Measurements from ENCODE around the gene ZFYVE28. TPM values are rescaled to one million over a fixed set of nuclear protein-coding genes. Genes with fewer than 3 reads are reported as not detected.

The ZFYVE28 gene
- total and polyA plus RNA-seq, 2 of the 8 experiments (the other 6 are each of a cell fraction or from before 2014, with no cell fraction given), result 1.7 to 4.9 TPM

DNA sequence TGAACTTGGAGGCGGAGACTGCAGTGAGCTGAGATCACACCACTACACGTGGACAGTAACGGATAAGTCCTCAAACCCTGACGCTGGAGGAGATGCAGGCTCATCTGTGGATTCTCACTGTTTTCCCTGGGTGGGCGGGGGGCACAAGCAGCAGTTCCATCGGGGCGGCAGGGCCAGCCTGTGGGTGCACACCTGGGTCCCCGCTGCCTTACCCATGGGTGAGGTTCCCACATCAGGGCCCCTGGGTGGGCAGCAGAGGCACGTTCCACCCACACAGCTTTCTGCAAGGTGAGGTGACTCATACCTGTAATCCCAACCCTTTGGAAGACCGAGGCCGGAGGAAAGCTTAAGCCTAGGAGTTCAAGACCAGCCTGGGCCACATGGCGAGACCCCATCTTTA lies 100.0 kb downstream of the ZFYVE28 start (continued):
- TF ChIP-seq RXRA (IDR thresholded peaks at IDR 0.05; ENCODE audit: insufficient read depth, low read depth, low read length), result no peak
- TF ChIP-seq SIRT6 (IDR thresholded peaks at IDR 0.05; ENCODE audit: low read length), result no peak
- TF ChIP-seq EZH2 (IDR thresholded peaks at IDR 0.05; ENCODE audit: low read depth, low read length, severe bottlenecking), result no peak
- TF ChIP-seq MAFK (IDR thresholded peaks at IDR 0.05; ENCODE audit: low read depth, low read length), result no peak
- TF ChIP-seq CREB1 (IDR thresholded peaks at IDR 0.05), result no peak
- TF ChIP-seq CBX5 (IDR thresholded peaks at IDR 0.05; ENCODE audit: low read depth, low read length), result no peak

Data from H1 (cell line).